AG04449 (cell line): ENCODE data around the gene MRPS10.
A peak's percentile ranks its signal among the peaks of the same experiment; 100 is the strongest.

ENCODE experiments used
- CTCF ChIA-PET: fragments of 350-600 bp; formaldehyde crosslinking; extraction: SDS; loops from one replicate; lab custom pipeline; 2021; ENCODE audit warnings: antibody characterized with exemption; lab: Yijun Ruan, JAX
- POLR2A ChIA-PET: fragments of 400-600, 350-600 bp; formaldehyde crosslinking; extraction: SDS; loops from one replicate; lab custom pipeline; 2020; ENCODE audit warnings: antibody characterized with exemption, inconsistent platforms; lab: Yijun Ruan, JAX
- DNase-seq: peaks from one replicate; pipeline ENCODE4 v3.0.0-alpha.2; 2010; ENCODE audit warnings: low read depth, low spot score
- H3K4me3 ChIP-seq: 2 replicates; pipeline ENCODE4 v1.5.1; 2011; ENCODE audit warnings: low read depth, mild to moderate bottlenecking, control low read depth, low read length
- TF ChIP-seq, protein P1 (sequence below): IDR thresholded peaks from one replicate; pipeline ENCODE4 v1.5.1; 2011; ENCODE audit warnings: mild to moderate bottlenecking, moderate library complexity, low read length, control low read depth, inconsistent platforms; ENCODE audit not compliant: insufficient read depth; ENCODE audit errors: missing control alignments

MRPS10 gene

GRCh38 chr6:42260972-42261371 lies 43.3 kb upstream of the MRPS10 start:
- no peak overlapping the region for H3K4me3 ChIP-seq
- POLR2A ChIA-PET = interaction anchor here (2.1 kb wide), 1 partner anchor 287 kb away, joined by 5 read pairs; no protein-coding TSS in a partner anchor
- CTCF ChIA-PET = interaction anchor here (0.6 to 8.9 kb wide), 22 partner anchors 8 to 367 kb away, joined by 3 to 115 read pairs (median 5); partner anchors contain the start of gene TRERF1
- TF ChIP-seq, protein P1, sequence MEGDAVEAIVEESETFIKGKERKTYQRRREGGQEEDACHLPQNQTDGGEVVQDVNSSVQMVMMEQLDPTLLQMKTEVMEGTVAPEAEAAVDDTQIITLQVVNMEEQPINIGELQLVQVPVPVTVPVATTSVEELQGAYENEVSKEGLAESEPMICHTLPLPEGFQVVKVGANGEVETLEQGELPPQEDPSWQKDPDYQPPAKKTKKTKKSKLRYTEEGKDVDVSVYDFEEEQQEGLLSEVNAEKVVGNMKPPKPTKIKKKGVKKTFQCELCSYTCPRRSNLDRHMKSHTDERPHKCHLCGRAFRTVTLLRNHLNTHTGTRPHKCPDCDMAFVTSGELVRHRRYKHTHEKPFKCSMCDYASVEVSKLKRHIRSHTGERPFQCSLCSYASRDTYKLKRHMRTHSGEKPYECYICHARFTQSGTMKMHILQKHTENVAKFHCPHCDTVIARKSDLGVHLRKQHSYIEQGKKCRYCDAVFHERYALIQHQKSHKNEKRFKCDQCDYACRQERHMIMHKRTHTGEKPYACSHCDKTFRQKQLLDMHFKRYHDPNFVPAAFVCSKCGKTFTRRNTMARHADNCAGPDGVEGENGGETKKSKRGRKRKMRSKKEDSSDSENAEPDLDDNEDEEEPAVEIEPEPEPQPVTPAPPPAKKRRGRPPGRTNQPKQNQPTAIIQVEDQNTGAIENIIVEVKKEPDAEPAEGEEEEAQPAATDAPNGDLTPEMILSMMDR = peak; percentile 74
- no peak for DNase-seq

DNA sequence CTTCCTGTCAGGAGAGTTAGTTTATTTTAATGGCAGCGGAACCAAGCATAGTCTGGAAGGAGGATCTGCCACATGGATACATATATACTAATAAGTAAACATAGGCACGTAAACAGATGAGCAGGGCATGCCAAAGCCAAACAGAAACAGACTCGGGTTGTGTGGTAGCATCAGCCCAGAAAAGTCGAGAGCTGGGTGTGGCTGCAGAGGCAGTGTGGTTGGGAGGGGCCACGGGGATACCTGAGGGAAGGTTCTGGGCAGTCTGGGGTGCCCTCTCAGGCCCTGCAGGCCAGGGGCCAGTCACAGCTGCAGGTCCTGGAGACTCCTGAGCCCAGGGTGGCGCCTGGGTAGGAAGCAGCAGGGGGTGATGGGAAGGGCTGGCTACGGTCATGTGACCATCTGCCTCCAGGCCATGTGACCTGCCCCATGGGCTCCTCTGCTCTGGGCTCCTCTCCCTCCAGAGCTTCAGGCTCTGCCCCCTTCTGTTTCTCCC lies 42.8 kb upstream of the MRPS10 start:
- ChIA-PET CTCF (interaction anchor here (0.6 to 8.9 kb wide), 27 partner anchors 9 to 368 kb away, joined by 3 to 115 read pairs (median 4); partner anchors contain the start of gene TRERF1), POLR2A (no interaction called here)
- H3K4me3 ChIP-seq = no peak overlapping the region
- TF ChIP-seq, protein P1 = no peak
- no peak for DNase-seq

DNA sequence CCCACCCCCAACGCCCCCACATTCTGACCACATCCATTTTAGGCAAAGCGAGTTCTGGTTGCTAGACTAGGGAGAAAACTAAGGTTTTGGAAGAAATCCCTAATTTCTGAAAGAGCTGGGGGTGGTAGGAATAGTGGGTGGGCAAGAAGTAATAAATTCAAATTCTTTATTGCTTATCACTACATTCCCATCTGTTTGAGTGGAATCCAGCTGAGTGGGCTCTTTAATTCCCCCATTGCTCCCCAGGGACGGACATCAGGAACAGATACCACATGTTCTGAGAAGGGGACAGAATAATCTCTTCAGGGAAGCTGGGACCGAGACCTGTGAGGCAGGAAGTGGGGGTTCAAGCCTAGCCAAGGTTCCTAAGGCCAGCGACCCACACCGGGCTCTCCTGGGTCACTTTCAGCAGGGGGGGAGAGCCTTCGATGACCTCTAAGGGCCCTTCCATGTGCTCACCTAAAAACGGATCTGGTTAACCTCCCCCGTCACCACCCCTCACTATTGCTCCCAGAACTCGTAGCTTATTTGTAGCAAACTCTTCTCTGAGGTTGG lies 42.3 kb upstream of the MRPS10 start:
- TF ChIP-seq, protein P1 = no peak
- no peak overlapping the region for H3K4me3 ChIP-seq
- ChIA-PET CTCF (interaction anchor here (0.6 to 8.9 kb wide), 27 partner anchors 9 to 368 kb away, joined by 3 to 115 read pairs (median 4); partner anchors contain the start of gene TRERF1), POLR2A (interaction anchor here (0.6 kb wide), 2 partner anchors 20 to 73 kb away, joined by 3 read pairs; no protein-coding TSS in a partner anchor)
- DNase-seq = no peak

DNA sequence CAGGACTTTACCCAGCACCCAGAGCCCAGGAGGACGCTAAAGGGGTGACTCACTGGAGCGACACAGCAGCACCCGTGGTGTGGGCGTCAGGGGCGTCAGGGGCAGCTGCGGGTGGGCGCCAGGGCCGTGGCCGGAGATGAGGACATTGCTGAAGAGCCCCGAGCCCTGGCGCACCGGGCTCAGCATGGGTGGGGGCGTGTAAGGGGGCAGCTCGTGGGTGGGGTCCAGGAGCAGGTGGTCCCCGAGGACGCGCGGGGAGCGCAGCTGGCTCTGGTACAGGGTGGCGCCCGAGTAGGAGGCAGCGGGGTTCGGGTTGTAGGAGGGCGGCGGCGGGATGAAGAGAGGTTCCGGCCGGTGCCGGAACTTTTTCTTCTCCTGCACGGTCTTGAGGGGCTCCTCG lies 41.6 kb upstream of the MRPS10 start:
- no peak overlapping the region for H3K4me3 ChIP-seq
- DNase-seq = no peak
- POLR2A ChIA-PET = interaction anchor here (0.6 kb wide), 2 partner anchors 20 to 74 kb away, joined by 3 read pairs; no protein-coding TSS in a partner anchor
- CTCF ChIA-PET = interaction anchor here (0.8 to 8.9 kb wide), 10 partner anchors 11 to 294 kb away, joined by 3 to 115 read pairs (median 4); no protein-coding TSS in a partner anchor
- TF ChIP-seq, protein P1 = no peak

GRCh38 chr6:42257614-42258013 lies 40.0 kb upstream of the MRPS10 start:
- TF ChIP-seq, protein P1 = no peak
- CTCF ChIA-PET = no interaction called here
- DNase-seq = no peak
- POLR2A ChIA-PET = no interaction called here
- no peak overlapping the region for H3K4me3 ChIP-seq

GRCh38 chr6:42257063-42257462 lies 39.4 kb upstream of the MRPS10 start:
- H3K4me3 ChIP-seq = no peak overlapping the region
- ChIA-PET POLR2A (no interaction called here), CTCF (interaction anchor here (1.8 kb wide), 1 partner anchor 275 kb away, joined by 7 read pairs; no protein-coding TSS in a partner anchor)
- DNase-seq = no peak
- TF ChIP-seq, protein P1 = no peak
